Heart left ventricle (tissue), 16 donors: Measurements from ENCODE around the gene PAF1. TPM values are rescaled to one million over a fixed set of nuclear protein-coding genes. Genes with fewer than 3 reads are reported as not detected.

Experiments used
- ATAC-seq, 4 donors: fragments of 200-7000 bp; cut with Tn5 transposase; one replicate each; pipeline ENCODE4 v1.9.1; 2020 to 2022; ENCODE audit warnings: moderate library complexity in 4 of 4, mild to moderate bottlenecking in 3 of 4, moderate number of reproducible peaks in 1 of 4
- DNase-seq, 5 donors: peaks; one replicate each; pipeline ENCODE4 v3.0.0-alpha.2; 2020
- H3K27ac ChIP-seq, 12 donors: fragments of 200-600 bp; sonication (generic) in 4 of 12; one replicate each; pipeline versions ENCODE4 v1.5.0 to v1.8.0; 2016 to 2022; ENCODE audit warnings: mild to moderate bottlenecking in 2 of 12
- H3K27me3 ChIP-seq, 9 donors: fragments of 200-600 bp; sonication (generic) in 2 of 9; one replicate each; pipeline versions ENCODE4 v1.5.1 to v1.8.0; 2016 to 2022; ENCODE audit warnings: mild to moderate bottlenecking in 3 of 9
- H3K36me3 ChIP-seq, 9 donors: fragments of 200-600 bp; sonication (generic) in 2 of 9; one replicate each; pipeline versions ENCODE4 v1.5.0 to v1.8.0; 2018 to 2022; ENCODE audit warnings: mild to moderate bottlenecking in 2 of 9
- H3K4me1 ChIP-seq, 12 donors: fragments of 200-600 bp; sonication (generic) in 4 of 12; one replicate each; pipeline versions ENCODE4 v1.5.0 to v1.8.0; 2016 to 2022; ENCODE audit warnings: mild to moderate bottlenecking in 3 of 12
- H3K4me3 ChIP-seq, 12 donors: fragments of 200-600 bp; sonication (generic) in 4 of 12; one replicate each; pipeline versions ENCODE4 v1.5.0 to v1.8.0; 2017 to 2022; ENCODE audit warnings: mild to moderate bottlenecking in 9 of 12, moderate library complexity in 4 of 12
- H3K9me3 ChIP-seq, 12 donors: fragments of 200-600 bp; sonication (generic) in 4 of 12; one replicate each; pipeline versions ENCODE4 v1.5.0 to v1.8.0; 2016 to 2022; ENCODE audit warnings: mild to moderate bottlenecking in 1 of 12
- POLR2A ChIP-seq, 2 donors: fragments of 450-650 bp; IDR thresholded peaks; one replicate each; pipeline ENCODE4 v1.6.1; 2017; ENCODE audit warnings: antibody characterized with exemption in 2 of 2, mild to moderate bottlenecking in 2 of 2, moderate library complexity in 2 of 2
- WGBS, 4 donors: extraction: QIAGEN DNeasy Blood & Tissue Kit in 2 of 4; methylation state at CpG; one replicate each; pipeline versions ENCODE4 v1.1.5 to v1.1.7; 2013 to 2018; 5-methylcytosine and 5-hydroxymethylcytosine counted together
- intact Hi-C, 10 donors: fragments of 100-400 bp; cut with DNase I; formaldehyde crosslinking; loops; one replicate each; pipeline versions ENCODE4 v1.11.1 to v1.14.2; 2022
- polyA plus RNA-seq, 2 donors: library from polyadenylated mRNA; stranded (reverse); fragments of 200-250 nt; gene quantifications; one replicate each; pipeline ENCODE4 v1.2.3, GENCODE V29; 2013
- total RNA-seq, 9 donors: library from RNA; depleted of rRNA in 2 of 9; stranded (reverse); fragments of >200 nt in 2 of 9; fragmentation: NEBNext Ultra II Directional in 3 of 9; extraction: Animal tissue kit (Norgen Biotek cat#: 25700) in 3 of 9; gene quantifications; one replicate each; pipeline versions ENCODE4 v1.1.0 to v1.2.4, GENCODE V29; 2016 to 2023
- TF ChIP-seq, protein P1 (sequence below), 12 donors: fragments of 200-600 bp; sonication (generic) in 4 of 12; IDR thresholded peaks; one replicate each; pipeline versions ENCODE4 v1.5.0 to v1.8.0; 2018 to 2022; ENCODE audit warnings: antibody characterized with exemption in 12 of 12, mild to moderate bottlenecking in 5 of 12
- donor health status: ischemic (EF 13 %, LVEDD 7.1; RV severe dilation, severe dysfunction).
- donor health status: healthy with polysubstance abuse.
- donor health status: DM: no; HTN: yes; CAD: no.
- donor health status: DM: no; HTN: no; CAD: no.
- donor health status: ischemic (EF 25% LVEDD 6.9; RV normal size, moderate dysfunction).
- donor health status: ischemic (EF 25% LVEDD 5.7; RV mildly dilated, moderate dysfunction).
- donor health status: healthy.
- donor health status: DM: yes; HTN: yes; CAD: no.
- donor health status: ischemic (EF 35%, LVEDD 5.7; RV mildly dilated, moderate dysfunction).
- donor health status: nonischemic (EF 11% LVEDD 7.7; RV severe dilation, severe dysfunction).
- donor health status: DM: yes; HTN: yes; CAD: no.
- donor health status: PGD.
- donor health status: ischemic (EF 29% LVEDD 5.4; RV normal size, mild dysfunction).
- donor health status: nonischemic (EF 23%, LVEDD 6.1; RV moderate dilation, normal function).

Gene PAF1
- total and polyA plus RNA-seq, 11 donors: 32.5 to 75.7 (median 40.7) TPM

DNA sequence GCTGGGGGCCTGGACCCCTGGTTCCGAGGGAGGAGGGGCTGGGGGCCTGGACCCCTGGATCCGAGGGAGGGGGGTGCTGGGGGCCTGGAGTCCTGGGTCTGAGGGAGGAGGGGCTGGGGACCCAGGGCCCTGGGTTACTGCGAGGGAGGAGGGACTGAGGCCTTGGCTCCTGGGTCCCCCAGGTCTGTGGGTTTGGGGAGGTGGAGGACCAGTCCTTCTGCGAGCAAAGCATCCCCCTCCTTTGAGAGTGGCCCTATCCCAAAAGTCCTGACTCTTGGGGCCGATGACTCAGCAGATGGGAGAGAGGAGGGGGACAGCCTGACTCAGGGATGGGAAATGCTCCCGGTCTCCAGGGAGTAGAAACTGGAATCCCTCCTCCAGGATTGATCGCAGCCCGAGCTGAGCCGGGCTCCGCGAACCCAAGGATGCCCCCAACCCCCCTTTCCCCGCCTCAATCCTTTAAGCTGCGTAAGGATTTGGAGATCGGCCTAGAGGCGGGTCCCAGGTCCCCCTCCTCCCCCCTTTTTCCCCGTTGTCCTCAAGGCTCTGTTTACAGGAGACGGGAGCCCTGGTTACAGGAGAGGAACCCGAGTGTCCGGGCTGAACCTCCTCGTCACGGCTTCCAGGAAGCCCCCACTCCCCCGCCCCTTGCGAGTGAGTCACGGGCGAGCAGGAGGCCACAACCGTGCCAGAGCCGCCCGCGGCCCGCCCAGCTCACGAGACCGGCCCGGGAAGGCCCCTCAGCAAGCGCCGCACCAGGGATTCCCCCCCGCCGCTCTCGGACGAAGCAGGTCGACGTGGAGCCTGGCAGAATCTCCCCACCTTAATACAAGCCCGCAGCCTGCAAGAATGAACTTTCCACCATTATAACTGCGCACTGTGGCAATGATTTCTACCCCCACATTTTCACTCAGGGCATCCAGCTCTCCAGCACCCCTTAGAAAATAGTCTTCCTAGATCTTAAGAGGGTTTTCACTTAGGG lies 12.7 kb upstream of the PAF1 start:
- peak overlapping the region; percentile 18 to 68 (median 58) for H3K4me3 ChIP-seq
- intact Hi-C loops: no loop called here
- DNase-seq: peak; percentile 97 to 100 (median 98)
- peaks cover 3 to 18% (median 11%) of the 10 kb centered on the region in 9 donors for H3K36me3 ChIP-seq
- peak in 1 of 2 donors; percentile 87 for TF ChIP-seq POLR2A (IDR thresholded peaks at IDR 0.05)
- TF ChIP-seq, protein P1, sequence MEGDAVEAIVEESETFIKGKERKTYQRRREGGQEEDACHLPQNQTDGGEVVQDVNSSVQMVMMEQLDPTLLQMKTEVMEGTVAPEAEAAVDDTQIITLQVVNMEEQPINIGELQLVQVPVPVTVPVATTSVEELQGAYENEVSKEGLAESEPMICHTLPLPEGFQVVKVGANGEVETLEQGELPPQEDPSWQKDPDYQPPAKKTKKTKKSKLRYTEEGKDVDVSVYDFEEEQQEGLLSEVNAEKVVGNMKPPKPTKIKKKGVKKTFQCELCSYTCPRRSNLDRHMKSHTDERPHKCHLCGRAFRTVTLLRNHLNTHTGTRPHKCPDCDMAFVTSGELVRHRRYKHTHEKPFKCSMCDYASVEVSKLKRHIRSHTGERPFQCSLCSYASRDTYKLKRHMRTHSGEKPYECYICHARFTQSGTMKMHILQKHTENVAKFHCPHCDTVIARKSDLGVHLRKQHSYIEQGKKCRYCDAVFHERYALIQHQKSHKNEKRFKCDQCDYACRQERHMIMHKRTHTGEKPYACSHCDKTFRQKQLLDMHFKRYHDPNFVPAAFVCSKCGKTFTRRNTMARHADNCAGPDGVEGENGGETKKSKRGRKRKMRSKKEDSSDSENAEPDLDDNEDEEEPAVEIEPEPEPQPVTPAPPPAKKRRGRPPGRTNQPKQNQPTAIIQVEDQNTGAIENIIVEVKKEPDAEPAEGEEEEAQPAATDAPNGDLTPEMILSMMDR (IDR thresholded peaks at IDR 0.05): no peak
- 3 to 22% (median 4%) methylated on average over 18 to 43 of the region's 43 CpGs for WGBS, 4 donors
- ATAC-seq: peak; percentile 63 to 71 (median 68)
- H3K9me3 ChIP-seq: no peaks in the 10 kb centered on the region
- no peaks in the 10 kb centered on the region for H3K27me3 ChIP-seq
- H3K27ac ChIP-seq: peak overlapping the region; percentile 94 to 100 (median 100)
- H3K4me1 ChIP-seq: peaks cover 0 to 66% (median 25%) of the 10 kb centered on the region in 12 donors

DNA sequence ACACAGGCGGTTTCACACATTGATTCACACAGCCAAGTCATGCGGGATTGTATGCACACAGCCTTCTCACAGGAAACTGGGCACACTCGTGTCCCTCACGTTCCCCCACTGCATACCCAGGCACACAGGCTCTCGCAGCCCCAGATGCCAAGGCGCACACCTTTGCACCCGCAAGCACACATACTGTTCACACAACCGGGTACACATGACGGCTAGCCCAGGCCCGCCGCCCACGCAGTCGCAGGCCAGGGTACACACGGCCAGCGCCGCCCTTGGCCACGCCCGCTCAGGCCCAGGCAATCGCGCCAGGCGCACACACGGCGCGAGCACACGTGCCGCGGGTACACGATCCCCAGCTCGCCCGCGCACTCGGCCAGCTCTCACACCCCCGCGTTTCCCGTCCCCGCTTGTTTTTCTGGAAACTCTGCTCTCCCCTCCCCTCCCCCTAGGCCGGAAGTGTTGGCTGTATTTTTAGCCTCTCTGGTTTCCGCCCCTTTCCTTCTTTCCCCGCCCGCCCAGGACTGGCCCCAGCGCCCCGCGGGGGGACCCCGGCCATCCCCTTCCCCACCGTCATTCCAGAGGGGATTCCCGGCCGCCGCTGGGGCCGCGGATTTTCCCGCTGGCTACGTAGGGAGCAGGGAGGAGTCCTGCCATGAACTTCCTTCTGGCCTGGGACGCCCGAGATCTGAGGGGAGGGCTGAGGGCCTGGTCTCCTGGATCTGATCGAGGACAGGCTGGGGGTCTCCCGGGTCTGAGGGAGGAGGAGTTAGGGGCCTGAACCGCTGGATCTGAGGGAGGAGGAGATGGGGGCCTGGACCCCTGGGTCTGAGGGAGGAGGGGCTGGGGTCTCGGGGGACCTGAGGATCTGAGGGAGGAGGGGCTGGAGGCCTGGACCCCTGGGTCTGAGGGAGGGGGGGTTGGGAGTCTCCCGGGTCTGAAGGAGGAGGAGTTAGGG lies 11.7 kb upstream of the PAF1 start:
- peaks cover 0 to 8% (median 2%) of the 10 kb centered on the region in 9 donors for H3K36me3 ChIP-seq
- no peaks in the 10 kb centered on the region for H3K9me3 ChIP-seq
- TF ChIP-seq, protein P1 (IDR thresholded peaks at IDR 0.05): no peak
- TF ChIP-seq POLR2A (IDR thresholded peaks at IDR 0.05): peak in 1 of 2 donors; percentile 62
- peak; percentile 94 to 96 (median 96) for DNase-seq
- WGBS, 4 donors: 2 to 3% (median 2%) methylated on average over 54 to 59 of the region's 59 CpGs
- H3K4me1 ChIP-seq: peaks cover 6 to 76% (median 34%) of the 10 kb centered on the region in 12 donors
- peak overlapping the region; percentile 18 to 68 (median 58) for H3K4me3 ChIP-seq
- intact Hi-C loops: loop anchor here in 3 of 10 donors (1.0 kb wide), 2 partner anchors 8 to 9 kb away; no protein-coding TSS in a partner anchor
- H3K27ac ChIP-seq: peak overlapping the region; percentile 94 to 100 (median 100)
- no peaks in the 10 kb centered on the region for H3K27me3 ChIP-seq
- peak; percentile 12 to 50 (median 44) for ATAC-seq

GRCh38 chr19:39401549-39402345 lies 10.8 kb upstream of the PAF1 start:
- Histone ChIP-seq H3K36me3 (peaks cover 0 to 12% (median 5%) of the 10 kb centered on the region in 9 donors), H3K4me1 (peaks cover 6 to 83% (median 40%) of the 10 kb centered on the region in 12 donors), H3K27me3 (no peaks in the 10 kb centered on the region), H3K4me3 (peak overlapping the region in 8 of 12 donors; percentile 56 to 68 (median 62)), H3K27ac (peak overlapping the region; percentile 94 to 100 (median 100)), H3K9me3 (no peaks in the 10 kb centered on the region)
- 55 to 60% (median 56%) methylated on average over 21 to 25 of the region's 25 CpGs for WGBS, 4 donors
- DNase-seq (peak in 3 of 5 donors; percentile 41 to 76 (median 56)), ATAC-seq (no peak)
- TF ChIP-seq POLR2A (IDR thresholded peaks at IDR 0.05): no peak
- TF ChIP-seq, protein P1 (IDR thresholded peaks at IDR 0.05): no peak
- intact Hi-C loops: loop anchor here in 3 of 10 donors (1.0 kb wide), 2 partner anchors 9 to 10 kb away; no protein-coding TSS in a partner anchor
